Ishikawa (cell line): ENCODE data around the gene EEF1AKMT4.

Experiments used
- CEBPB ChIP-seq: IDR thresholded peaks from 2 replicates; pipeline ENCODE4 v1.6.1; 2012
- CREB1 ChIP-seq: IDR thresholded peaks from 2 replicates; pipeline ENCODE4 v1.6.1; 2012; ENCODE audit warnings: low read depth
- EGR1 ChIP-seq: IDR thresholded peaks from 2 replicates; pipeline ENCODE4 v1.6.1; 2012
- EP300 ChIP-seq: IDR thresholded peaks from 2 replicates; pipeline ENCODE4 v1.6.1; 2012; ENCODE audit warnings: borderline replicate concordance
- FOXM1 ChIP-seq: IDR thresholded peaks from 2 replicates; pipeline ENCODE4 v1.6.1; 2012; ENCODE audit warnings: low read depth, borderline replicate concordance
- MAX ChIP-seq: IDR thresholded peaks from 2 replicates; pipeline ENCODE4 v1.6.1; 2012
- NFIC ChIP-seq: IDR thresholded peaks from 2 replicates; pipeline ENCODE4 v1.6.1; 2012
- RAD21 ChIP-seq: IDR thresholded peaks from 2 replicates; pipeline ENCODE4 v1.6.1; 2012; ENCODE audit warnings: low read depth
- TAF1 ChIP-seq: IDR thresholded peaks from 2 replicates; pipeline ENCODE4 v1.6.1; 2012; ENCODE audit warnings: low read depth, mild to moderate bottlenecking
- TCF12 ChIP-seq: IDR thresholded peaks from 2 replicates; pipeline ENCODE4 v1.6.1; 2012; ENCODE audit warnings: low read depth
- TEAD4 ChIP-seq: IDR thresholded peaks from 2 replicates; pipeline ENCODE4 v1.6.1; 2012
- YY1 ChIP-seq: IDR thresholded peaks from 2 replicates; pipeline ENCODE4 v1.6.1; 2012; ENCODE audit warnings: low read depth
- ZBTB7A ChIP-seq: IDR thresholded peaks from 2 replicates; pipeline ENCODE4 v1.6.1; 2012; ENCODE audit warnings: low read depth
- TF ChIP-seq, protein P1 (sequence below): IDR thresholded peaks from 2 replicates; pipeline ENCODE4 v1.6.1; 2012; ENCODE audit warnings: low read depth, mild to moderate bottlenecking
- TF ChIP-seq, protein P2 (sequence below): IDR thresholded peaks from 2 replicates; pipeline ENCODE4 v1.6.1; 2012

The EEF1AKMT4 gene

DNA sequence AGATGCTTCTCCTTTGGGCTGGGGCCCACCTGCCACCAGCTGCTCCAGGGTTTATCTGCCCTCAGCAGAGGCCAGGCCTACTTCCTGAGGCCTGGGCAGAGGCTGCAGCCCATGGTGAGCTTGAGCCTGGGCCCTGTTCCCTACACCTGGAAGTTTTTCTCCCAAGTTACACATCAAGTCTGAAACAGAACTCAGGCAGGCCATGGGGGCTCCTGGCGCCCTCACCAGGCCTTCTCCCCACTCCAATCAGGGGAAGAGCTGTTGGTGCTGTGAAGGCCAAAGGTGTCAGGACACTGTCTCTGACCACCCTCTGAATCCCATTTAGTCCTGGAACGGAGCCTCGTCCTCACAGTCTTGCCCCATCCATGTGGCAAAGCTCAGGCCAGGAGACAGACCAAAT is 12.8 kb upstream of the EEF1AKMT4 start:
- TF ChIP-seq TAF1 (no peak), YY1 (no peak), ZBTB7A (no peak), TEAD4 (no peak), EGR1 (no peak), EP300 (no peak)

GRCh38 chr3:184237211-184237610 is 12.3 kb upstream of the EEF1AKMT4 start:
- TF ChIP-seq NFIC, result no peak
- no peak for TF ChIP-seq RAD21
- TF ChIP-seq, protein P1, sequence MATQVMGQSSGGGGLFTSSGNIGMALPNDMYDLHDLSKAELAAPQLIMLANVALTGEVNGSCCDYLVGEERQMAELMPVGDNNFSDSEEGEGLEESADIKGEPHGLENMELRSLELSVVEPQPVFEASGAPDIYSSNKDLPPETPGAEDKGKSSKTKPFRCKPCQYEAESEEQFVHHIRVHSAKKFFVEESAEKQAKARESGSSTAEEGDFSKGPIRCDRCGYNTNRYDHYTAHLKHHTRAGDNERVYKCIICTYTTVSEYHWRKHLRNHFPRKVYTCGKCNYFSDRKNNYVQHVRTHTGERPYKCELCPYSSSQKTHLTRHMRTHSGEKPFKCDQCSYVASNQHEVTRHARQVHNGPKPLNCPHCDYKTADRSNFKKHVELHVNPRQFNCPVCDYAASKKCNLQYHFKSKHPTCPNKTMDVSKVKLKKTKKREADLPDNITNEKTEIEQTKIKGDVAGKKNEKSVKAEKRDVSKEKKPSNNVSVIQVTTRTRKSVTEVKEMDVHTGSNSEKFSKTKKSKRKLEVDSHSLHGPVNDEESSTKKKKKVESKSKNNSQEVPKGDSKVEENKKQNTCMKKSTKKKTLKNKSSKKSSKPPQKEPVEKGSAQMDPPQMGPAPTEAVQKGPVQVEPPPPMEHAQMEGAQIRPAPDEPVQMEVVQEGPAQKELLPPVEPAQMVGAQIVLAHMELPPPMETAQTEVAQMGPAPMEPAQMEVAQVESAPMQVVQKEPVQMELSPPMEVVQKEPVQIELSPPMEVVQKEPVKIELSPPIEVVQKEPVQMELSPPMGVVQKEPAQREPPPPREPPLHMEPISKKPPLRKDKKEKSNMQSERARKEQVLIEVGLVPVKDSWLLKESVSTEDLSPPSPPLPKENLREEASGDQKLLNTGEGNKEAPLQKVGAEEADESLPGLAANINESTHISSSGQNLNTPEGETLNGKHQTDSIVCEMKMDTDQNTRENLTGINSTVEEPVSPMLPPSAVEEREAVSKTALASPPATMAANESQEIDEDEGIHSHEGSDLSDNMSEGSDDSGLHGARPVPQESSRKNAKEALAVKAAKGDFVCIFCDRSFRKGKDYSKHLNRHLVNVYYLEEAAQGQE, result no peak
- no peak for TF ChIP-seq CREB1
- TF ChIP-seq TCF12, result no peak
- no peak for TF ChIP-seq TAF1
- no peak for TF ChIP-seq MAX
- no peak for TF ChIP-seq YY1
- TF ChIP-seq, protein P2, sequence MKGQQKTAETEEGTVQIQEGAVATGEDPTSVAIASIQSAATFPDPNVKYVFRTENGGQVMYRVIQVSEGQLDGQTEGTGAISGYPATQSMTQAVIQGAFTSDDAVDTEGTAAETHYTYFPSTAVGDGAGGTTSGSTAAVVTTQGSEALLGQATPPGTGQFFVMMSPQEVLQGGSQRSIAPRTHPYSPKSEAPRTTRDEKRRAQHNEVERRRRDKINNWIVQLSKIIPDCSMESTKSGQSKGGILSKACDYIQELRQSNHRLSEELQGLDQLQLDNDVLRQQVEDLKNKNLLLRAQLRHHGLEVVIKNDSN, result no peak
- TF ChIP-seq ZBTB7A, result no peak
- no peak for TF ChIP-seq EGR1
- no peak for TF ChIP-seq TEAD4
- TF ChIP-seq EP300, result no peak
- no peak for TF ChIP-seq FOXM1

DNA sequence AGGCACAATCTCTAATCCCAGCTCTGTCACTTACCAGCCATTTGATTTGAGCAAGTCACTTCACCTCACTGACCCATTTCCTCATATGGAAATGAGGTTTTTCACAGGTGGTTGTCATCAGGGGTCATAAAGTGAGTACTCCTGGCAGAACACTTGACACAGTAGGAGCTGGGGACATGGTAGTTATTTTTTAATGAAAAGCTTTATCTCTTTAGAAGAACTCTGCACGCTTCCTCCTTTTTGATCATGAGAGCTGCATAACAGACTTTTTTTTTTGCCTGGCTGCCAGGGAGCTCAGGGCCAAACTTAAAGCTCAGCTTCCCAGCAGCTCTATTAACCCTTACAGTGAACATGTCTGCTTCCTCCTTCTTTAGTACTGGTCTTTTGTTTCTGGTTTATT is 11.7 kb upstream of the EEF1AKMT4 start:
- no peak for TF ChIP-seq CEBPB
- TF ChIP-seq, protein P1, result no peak
- TF ChIP-seq MAX, result no peak
- TF ChIP-seq FOXM1, result no peak

DNA sequence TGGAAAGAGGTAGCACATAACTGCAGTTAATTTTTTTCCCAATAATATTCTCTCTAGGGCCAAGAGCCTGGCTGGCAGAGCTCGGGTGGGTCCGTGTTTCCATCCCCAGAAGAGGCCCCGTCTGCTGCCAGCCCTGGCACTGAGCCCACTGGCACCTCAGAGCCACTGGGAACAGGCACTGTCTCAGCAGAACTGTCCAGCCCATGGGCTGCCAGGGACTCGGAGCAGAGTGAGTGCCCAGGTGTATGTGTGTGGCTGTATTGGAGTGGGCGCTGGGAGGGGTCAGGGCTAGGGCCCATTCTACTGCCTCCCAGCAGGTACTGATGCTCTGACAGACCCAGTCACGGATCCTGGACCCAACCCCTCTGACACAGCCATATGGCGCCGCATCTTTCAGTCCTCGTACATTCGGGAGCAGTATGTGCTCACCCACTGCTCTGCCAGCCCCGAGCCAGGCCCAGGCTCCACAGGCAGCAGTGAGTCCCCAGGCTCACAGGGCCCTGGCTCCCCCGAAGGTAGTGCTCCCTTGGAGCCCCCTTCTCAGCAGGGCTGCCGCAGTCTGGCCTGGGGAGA is 11.1 kb upstream of the EEF1AKMT4 start:
- TF ChIP-seq CEBPB (no peak), MAX (no peak), RAD21 (no peak), TCF12 (no peak), YY1 (no peak)
- TF ChIP-seq, protein P1, result peak; percentile 42; the same call in 1 of the 2 replicates

GRCh38 chr3:184239221-184239620 is 10.3 kb upstream of the EEF1AKMT4 start:
- TF ChIP-seq YY1 (no peak), TCF12 (no peak), TAF1 (no peak), TEAD4 (no peak), FOXM1 (no peak), RAD21 (no peak), ZBTB7A (no peak), EP300 (no peak), CEBPB (no peak), EGR1 (no peak), MAX (no peak), CREB1 (no peak)
